ENCODE measurements around the gene U2AF2.

U2AF2 gene

DNA sequence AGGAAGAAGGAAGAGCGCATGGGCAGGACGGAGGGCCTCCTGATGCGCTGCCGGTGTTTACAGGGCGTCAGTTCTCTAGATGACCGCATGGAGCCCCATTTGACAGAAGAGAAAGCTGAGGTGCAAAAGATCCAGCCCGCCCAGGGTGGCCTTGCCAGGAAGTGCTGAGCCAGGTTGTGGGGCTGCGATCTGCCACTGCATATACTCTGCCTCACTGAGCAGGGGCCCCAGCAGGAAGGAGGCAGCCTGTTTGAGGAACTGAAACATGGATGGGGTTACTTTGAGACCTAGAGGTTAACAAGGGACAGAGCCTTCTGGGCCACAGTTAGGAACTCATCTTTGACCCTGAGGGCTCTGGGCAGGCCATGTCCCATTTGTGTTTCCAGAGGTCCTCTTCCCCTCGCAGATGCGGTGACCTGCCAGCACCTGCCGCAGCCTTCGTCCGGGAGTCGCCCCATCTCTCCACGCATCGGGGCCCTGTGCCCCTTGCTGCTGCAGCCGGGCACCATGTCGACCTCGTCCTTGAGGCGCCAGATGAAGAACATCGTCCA is 23.4 kb downstream of the U2AF2 start:
- ChIA-PET POLR2A (ENCODE audit: low non-redundant PET) (no interaction called here), CTCF (no interaction called here)
- no peak for DNase-seq (ENCODE audit: low spot score)
- no peak overlapping the region; the same call in 1 of the 2 replicates for H3K27ac ChIP-seq
- no peak for TF ChIP-seq CTCF (conservative IDR thresholded peaks at IDR 0.05; ENCODE audit: low read depth)

DNA sequence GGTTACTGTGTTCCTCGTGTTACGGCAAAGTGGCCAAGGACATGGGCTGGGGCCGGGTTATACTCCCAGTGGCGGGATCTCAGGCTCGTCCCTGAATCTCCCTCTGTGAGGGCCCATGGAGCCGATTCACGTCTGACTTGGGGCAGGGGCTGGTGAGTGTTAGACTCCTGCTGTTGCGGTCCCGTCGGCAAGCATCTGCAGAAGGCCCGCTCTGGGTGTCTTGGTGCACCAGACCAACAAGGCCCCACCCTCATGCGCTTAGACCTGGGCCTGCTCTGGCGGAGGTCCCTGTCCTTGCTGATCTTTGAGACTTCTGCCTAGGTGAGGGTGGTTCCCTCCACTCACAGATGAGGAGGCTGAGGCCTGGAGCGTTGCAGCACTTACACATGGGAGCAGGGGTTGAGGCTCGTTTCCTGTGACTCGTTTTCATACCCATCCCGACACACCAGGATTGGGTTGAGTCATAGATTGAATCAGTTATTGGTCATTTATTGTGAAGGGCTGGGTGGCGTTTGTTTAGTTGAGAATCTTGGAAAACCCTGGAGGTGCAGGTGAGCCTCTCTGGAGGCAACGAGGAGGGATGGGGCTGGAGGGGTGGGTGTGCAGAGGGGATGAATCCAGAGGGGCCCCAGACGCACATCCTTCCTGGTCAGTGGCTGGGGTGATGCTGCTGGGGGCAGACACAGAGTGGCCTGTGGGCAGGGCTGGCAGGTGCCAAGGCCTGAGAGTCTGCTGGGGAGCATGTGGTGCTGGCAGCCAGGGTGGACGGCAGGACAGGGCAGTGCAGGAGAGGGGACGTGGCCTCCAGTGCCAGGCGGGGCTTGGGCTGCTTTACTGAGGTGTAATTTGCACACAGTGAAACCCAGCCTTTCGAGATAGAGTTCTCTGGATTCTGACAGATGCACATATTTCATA is 24.8 kb downstream of the U2AF2 start:
- POLR2A ChIA-PET (ENCODE audit: low non-redundant PET), result no interaction called here
- CTCF ChIA-PET, result no interaction called here
- TF ChIP-seq CTCF (conservative IDR thresholded peaks at IDR 0.05; ENCODE audit: low read depth), result no peak
- peak overlapping the region; percentile 16 for H3K27ac ChIP-seq
- peak; percentile 58 for DNase-seq (ENCODE audit: low spot score)

GRCh38 chr19:55680339-55681130 is 25.7 kb downstream of the U2AF2 start:
- no peak for TF ChIP-seq CTCF (conservative IDR thresholded peaks at IDR 0.05; ENCODE audit: low read depth)
- ChIA-PET POLR2A (ENCODE audit: low non-redundant PET) (no interaction called here), CTCF (interaction anchor here (0.6 kb wide), 1 partner anchor 24 kb away, joined by 3 read pairs; no protein-coding TSS in a partner anchor)
- DNase-seq (ENCODE audit: low spot score), result no peak
- peak overlapping the region; percentile 16; the same call in 1 of the 2 replicates for H3K27ac ChIP-seq

DNA sequence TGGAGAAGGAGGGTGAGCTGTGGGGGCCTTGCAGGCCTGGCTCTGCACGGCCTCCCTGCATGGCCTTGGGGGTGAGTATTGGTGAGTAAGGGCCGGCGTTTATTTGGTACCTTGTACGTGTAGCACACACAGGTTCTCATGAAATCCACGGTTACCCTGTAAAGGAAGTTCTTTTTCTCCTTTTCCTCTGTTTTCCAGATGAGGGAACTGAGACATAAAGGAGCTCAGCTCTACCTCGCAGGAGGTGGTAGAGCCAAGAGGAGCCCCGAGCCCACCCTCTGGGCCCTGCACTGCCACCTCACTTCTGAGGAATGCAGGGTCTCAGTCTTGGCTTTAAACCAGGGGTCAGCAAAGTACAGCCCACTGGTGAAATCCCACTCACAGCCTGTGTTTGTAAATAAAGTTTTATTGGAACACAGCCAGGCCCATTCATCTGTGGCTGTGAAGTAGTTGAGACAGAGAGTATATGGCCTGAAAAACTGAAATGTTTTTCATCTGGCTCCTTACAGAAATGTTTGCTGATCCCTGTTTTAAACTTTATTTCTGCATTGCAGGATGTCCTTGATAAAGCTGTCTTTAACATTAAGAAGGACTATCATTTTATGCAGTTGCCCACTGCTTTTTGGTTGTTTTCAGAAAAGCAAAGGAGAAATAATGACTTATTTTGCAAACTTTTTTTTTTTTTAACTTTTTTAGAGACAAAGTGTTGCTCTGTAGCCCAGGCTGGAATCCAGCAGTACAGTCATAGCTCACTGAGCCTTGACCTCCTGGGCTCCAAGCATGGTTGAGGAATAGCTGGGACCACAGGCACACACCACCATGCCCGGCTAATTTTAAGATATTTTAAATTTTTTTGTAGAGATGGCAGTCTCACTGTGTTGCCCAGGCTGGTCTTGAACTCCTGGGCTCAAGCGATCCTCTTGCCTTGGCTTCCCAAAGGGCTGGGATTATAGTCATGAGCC is 26.6 kb downstream of the U2AF2 start:
- ChIA-PET POLR2A (ENCODE audit: low non-redundant PET) (no interaction called here), CTCF (interaction anchor here (0.6 to 0.7 kb wide), 2 partner anchors 9 to 23 kb away, joined by 3 to 5 read pairs; no protein-coding TSS in a partner anchor)
- TF ChIP-seq CTCF (conservative IDR thresholded peaks at IDR 0.05; ENCODE audit: low read depth), result no peak
- DNase-seq (ENCODE audit: low spot score), result no peak
- H3K27ac ChIP-seq, result 0 out of 2 replicates have a peak overlapping the region, but pooled peaks have one; percentile 16

- POLR2A ChIA-PET (ENCODE audit: low non-redundant PET), result no interaction called here
- CTCF ChIA-PET, result no interaction called here
- no peak for DNase-seq (ENCODE audit: low spot score)
- TF ChIP-seq CTCF (conservative IDR thresholded peaks at IDR 0.05; ENCODE audit: low read depth), result no peak
- H3K27ac ChIP-seq, result peak overlapping the region; percentile 6
Measured at GRCh38 chr19:55683449-55684261, 28.8 kb downstream of the U2AF2 start.

Data from RWPE1 (cell line).